ENCODE results near the gene SIMC1. TPM values are rescaled to one million over a fixed set of nuclear protein-coding genes. Genes with fewer than 3 reads are reported as not detected.
"Not testable (repeated sequence)": the region's sequence is repeated elsewhere in the genome, so short reads cannot be mapped to it uniquely, and the experiment has no call there.

Gene SIMC1
- total RNA-seq, 1 donor from 2014 or later, result 1.5 TPM

GRCh38 chr5:176216393-176216916, 21.8 kb upstream of the SIMC1 start:
- DNase-seq, result peak; percentile 13

- not testable (repeated sequence) for DNase-seq
Measured at GRCh38 chr5:176217188-176217729, 21.0 kb upstream of the SIMC1 start.

DNA sequence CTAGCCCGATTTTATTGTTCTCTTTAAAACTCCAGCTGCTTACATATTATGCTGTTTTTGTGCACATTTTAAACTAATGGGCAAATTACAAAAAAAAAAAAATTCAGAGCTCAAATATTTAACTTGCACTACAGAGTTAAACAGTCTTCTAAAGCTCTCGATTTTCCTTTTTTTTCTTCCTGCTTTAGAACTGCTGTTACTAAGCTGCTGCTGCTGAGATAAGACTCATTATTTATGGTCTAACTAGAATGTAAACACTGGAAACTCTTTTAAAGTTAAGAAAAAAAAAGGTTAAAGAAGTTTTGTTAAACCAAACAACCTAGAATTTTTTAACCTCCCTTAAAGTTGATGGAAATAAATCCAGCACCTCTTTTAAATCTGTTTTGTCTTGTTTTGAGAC, 20.5 kb upstream of the SIMC1 start:
- DNase-seq, result not testable (repeated sequence)

DNA sequence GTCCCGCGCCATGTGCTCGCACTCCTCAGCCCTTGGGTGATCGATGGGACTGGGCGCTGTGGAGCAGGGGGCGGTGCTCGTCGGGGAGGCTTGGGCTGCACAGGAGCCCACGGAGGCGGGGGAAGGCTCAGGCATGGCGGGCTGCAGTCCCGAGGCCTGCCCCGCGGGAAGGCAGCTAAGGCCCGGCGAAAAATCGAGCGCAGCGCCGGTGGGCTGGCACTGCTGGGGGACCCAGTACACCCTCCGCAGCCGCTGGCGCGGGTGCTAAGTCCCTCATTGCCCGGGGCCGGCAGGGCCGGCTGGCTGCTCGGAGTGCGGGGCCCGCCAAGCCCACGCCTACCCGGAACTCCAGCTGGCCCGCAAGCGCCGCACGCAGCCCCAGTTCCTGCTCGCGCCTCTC, 16.2 kb upstream of the SIMC1 start:
- not testable (repeated sequence) for DNase-seq

- not testable (repeated sequence) for DNase-seq
Measured at GRCh38 chr5:176228358-176228757, 9.9 kb upstream of the SIMC1 start.

DNA sequence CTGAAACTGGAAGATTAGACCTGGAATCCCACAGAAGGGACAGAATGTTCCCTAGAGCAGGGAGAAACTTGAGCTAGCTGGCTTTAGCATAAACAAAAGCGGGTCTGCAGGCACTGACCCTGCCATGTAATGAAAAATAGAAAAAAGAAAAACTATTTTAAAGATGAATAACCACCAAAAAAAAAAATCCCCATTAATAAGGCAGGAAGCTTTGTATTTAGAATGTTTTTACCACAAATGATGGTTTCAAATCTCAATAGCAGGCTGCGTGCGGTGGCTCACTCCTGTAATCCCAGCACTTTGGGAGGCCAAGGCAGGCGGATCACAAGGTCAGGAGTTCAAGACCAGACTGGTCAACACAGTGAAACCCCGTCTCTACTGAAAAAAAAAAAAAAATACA, 5.0 kb upstream of the SIMC1 start:
- not testable (repeated sequence) for DNase-seq

DNA sequence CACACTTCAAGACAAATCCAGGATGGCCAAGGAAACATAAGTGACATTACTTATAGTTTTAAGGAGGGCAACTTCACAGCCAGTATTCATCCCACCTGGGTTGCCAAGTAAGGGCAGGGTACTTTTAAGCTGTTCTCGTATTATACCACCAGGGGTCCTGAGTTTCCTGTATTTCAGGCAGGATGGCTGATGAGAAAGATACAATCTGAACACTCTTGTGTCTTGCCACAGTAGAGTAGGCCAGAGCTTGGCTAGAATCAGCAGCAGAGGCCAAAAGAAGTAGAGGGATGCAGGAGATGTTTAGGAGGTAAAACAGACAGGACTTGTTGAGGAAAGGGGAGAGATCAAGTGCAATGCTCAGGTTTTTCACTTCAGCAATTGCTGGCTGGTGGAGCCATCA, 3.1 kb upstream of the SIMC1 start:
- peak; percentile 58 for DNase-seq

- not testable (repeated sequence) for DNase-seq
Measured at GRCh38 chr5:176238645-176239283, 540 bp downstream of the SIMC1 start.

DNA sequence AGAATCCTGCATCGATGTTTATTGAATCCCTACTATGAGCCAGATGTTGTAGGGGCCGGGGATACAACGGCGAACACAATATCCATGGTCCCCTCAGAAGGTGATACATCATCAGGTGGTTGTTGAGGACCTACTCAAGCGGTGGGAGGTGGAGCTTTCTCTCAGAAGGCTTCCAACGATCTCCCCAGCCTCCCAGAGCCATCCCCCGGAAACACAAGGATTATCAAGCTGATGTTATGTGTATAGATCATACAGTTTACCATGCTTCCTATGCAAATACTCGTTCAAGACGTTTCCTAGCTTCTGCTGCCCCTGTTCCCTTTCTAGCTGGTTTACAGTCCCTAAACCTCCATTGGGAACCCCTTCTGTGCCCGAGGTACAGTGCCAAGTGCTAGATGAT, 1.1 kb downstream of the SIMC1 start:
- not testable (repeated sequence) for DNase-seq

DNA sequence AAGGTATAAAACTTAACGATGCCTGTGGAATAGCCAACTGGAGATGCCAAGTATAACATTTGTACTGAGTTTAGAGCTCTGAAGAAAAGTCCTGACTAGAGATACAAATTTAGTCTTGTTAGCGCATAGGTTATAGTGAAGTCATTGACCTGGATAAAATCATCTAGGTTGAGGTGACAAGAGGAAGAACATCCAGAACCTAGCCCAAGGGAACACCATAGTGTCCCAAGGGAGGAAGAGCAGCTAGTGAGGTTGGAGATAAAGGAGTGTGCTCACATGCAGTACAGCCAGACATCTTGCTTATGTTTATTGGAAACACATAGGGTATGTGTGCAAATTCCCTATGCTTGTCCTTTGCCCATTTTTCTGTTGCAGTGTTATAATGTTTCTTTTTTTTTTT, 6.1 kb downstream of the SIMC1 start:
- not testable (repeated sequence) for DNase-seq

- not testable (repeated sequence) for DNase-seq
Measured at GRCh38 chr5:176245074-176245473, 6.8 kb downstream of the SIMC1 start.

- not testable (repeated sequence) for DNase-seq
Measured at GRCh38 chr5:176245489-176245888, 7.3 kb downstream of the SIMC1 start.

- DNase-seq, result not testable (repeated sequence)
Measured at GRCh38 chr5:176250691-176251090, 12.5 kb downstream of the SIMC1 start.

DNA sequence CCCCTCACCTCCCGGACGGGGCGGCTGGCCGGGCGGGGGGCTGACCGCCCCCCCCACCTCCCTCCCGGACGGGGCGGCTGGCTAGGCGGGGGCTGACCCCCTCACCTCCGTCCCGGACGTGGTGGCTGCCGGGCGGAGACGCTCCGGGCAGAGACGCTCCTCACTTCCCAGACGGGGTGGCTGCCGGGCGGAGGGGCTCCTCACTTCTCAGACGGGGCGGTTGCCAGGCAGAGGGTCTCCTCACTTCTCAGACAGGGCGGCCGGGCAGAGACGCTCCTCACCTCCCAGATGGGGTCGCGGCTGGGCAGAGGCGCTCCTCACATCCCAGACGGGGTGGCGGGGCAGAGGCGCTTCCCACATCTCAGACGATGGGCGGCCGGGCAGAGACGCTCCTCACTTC, 13.9 kb downstream of the SIMC1 start:
- DNase-seq, result not testable (repeated sequence)

GRCh38 chr5:176253370-176254065, 15.3 kb downstream of the SIMC1 start:
- not testable (repeated sequence) for DNase-seq

- not testable (repeated sequence) for DNase-seq
Measured at GRCh38 chr5:176254066-176254393, 15.8 kb downstream of the SIMC1 start.

- DNase-seq, result not testable (repeated sequence)
Measured at GRCh38 chr5:176257871-176258505, 19.8 kb downstream of the SIMC1 start.

- DNase-seq, result not testable (repeated sequence)
Measured at GRCh38 chr5:176260682-176261081, 22.5 kb downstream of the SIMC1 start.

DNA sequence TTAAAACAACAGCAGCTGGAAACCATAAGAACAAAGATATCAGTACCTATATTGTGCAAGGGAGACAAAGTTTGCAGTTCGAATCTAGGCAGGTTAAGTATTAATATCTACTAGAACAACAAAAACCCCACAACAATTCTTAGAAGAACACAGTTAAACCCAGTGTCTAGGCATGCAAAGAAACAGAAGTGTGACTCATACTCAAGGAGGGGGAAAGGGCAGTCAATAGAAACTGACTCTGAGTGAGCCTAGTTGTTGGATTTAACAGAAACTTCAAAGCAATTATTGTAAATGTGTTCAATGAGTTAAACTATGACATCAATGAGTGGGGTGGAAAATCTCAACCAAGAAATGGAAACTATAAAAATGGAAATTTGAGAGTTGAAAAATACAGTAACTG, 28.2 kb downstream of the SIMC1 start:
- not testable (repeated sequence) for DNase-seq

DNA sequence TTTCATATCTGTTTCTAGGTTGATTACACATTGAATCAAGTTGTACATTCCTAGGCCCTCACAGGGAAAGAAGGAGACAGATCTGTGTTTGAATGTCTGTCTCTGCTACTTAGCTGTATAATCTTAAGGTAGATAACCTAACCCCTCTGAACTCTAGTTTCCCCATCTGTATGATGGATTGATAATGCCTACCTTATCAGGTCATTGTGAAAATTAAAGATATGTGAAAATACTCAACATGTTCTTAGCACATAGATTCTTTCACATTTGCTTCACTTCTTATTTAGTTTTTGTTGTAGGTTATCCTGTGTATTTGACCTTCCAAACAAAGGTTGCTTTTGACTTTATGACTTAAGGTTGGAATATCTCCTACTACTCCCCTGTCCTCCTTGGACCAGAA, 50.8 kb downstream of the SIMC1 start:
- not testable (repeated sequence) for DNase-seq

DNA sequence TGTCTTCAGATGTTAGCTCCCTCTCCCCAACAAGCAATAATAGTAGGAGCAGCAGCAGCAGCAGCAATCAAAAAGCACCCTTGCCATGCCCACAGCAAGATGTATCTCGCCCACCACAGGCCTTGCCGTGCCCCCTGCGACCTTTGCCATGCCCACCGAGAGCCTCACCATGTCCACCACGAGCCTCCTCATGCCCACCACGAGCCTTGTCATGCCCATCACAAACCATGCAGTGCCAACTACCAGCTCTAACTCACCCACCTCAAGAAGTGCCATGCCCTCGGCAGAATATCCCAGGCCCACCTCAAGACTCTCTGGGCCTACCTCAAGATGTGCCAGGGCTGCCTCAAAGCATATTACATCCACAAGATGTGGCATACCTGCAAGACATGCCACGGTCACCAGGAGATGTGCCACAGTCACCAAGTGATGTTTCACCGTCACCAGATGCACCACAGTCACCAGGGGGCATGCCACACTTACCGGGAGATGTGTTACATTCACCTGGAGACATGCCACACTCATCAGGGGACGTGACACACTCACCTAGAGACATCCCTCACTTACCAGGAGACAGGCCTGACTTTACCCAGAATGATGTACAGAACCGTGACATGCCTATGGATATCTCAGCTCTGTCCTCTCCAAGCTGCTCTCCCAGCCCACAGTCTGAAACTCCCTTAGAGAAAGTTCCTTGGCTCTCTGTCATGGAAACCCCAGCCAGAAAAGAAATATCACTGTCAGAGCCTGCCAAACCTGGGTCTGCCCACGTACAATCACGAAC, 52.0 kb downstream of the SIMC1 start:
- DNase-seq, result not testable (repeated sequence)

- not testable (repeated sequence) for DNase-seq
Measured at GRCh38 chr5:176305356-176305755, 67.1 kb downstream of the SIMC1 start.

All from dermis blood vessel endothelial cell (primary cell).